HEK293T (cell line): ENCODE measurements around the gene AGK.

Experiments
- CTCF ChIA-PET: fragments of 350-600 bp; formaldehyde crosslinking; extraction: SDS; loops from one replicate; lab custom pipeline; 2021; ENCODE audit warnings: antibody characterized with exemption, inconsistent platforms; lab: Yijun Ruan, JAX
- POLR2A ChIA-PET: fragments of 350-600 bp; formaldehyde crosslinking; extraction: SDS; loops from one replicate; lab custom pipeline; 2020; ENCODE audit warnings: antibody characterized with exemption, inconsistent platforms; lab: Yijun Ruan, JAX
- DNase-seq: peaks from one replicate; pipeline ENCODE4 v3.0.0; 2012; ENCODE audit warnings: mixed read lengths; ENCODE audit errors: extremely low spot score
- ARNT ChIP-seq: fragments of 450-650 bp; IDR thresholded peaks from 2 replicates; pipeline ENCODE4 v1.6.1; 2017; ENCODE audit warnings: mild to moderate bottlenecking
- BHLHE40 ChIP-seq: fragments of 450-650 bp; IDR thresholded peaks from 2 replicates; pipeline ENCODE4 v1.6.1; 2016; ENCODE audit warnings: mild to moderate bottlenecking, moderate library complexity, borderline replicate concordance
- CTBP1 ChIP-seq: fragments of 450-650 bp; IDR thresholded peaks from 2 replicates; pipeline ENCODE4 v1.6.1; 2016; ENCODE audit warnings: borderline replicate concordance
- ELF4 ChIP-seq: fragments of 450-650 bp; IDR thresholded peaks from 2 replicates; pipeline ENCODE4 v1.6.1; 2017; ENCODE audit warnings: antibody characterized with exemption
- FOXA1 ChIP-seq: fragments of 450-650 bp; IDR thresholded peaks from 2 replicates; pipeline ENCODE4 v1.6.1; 2016; ENCODE audit warnings: mild to moderate bottlenecking
- FOXK2 ChIP-seq: fragments of 450-650 bp; IDR thresholded peaks from 2 replicates; pipeline ENCODE4 v1.6.1; 2016; ENCODE audit warnings: mild to moderate bottlenecking
- FOXM1 ChIP-seq: fragments of 450-650 bp; IDR thresholded peaks from 2 replicates; pipeline ENCODE4 v1.6.1; 2017; ENCODE audit warnings: mild to moderate bottlenecking, borderline replicate concordance
- HDGF ChIP-seq: fragments of 450-650 bp; IDR thresholded peaks from 2 replicates; pipeline ENCODE4 v1.6.1; 2017; ENCODE audit warnings: antibody characterized with exemption, borderline replicate concordance
- L3MBTL2 ChIP-seq: fragments of 450-650 bp; conservative IDR thresholded peaks from 2 replicates; pipeline ENCODE4 v1.6.1; 2016; ENCODE audit warnings: mild to moderate bottlenecking
- LEF1 ChIP-seq: fragments of 450-650 bp; IDR thresholded peaks from 2 replicates; pipeline ENCODE4 v1.6.1; 2017; ENCODE audit warnings: mild to moderate bottlenecking, borderline replicate concordance
- NFRKB ChIP-seq: fragments of 450-650 bp; IDR thresholded peaks from 2 replicates; pipeline ENCODE4 v1.6.1; 2016; ENCODE audit warnings: mild to moderate bottlenecking, moderate library complexity
- SP1 ChIP-seq: fragments of 450-650 bp; IDR thresholded peaks from 2 replicates; pipeline ENCODE4 v1.6.1; 2017
- SUZ12 ChIP-seq: fragments of 450-650 bp; IDR thresholded peaks from 2 replicates; pipeline ENCODE4 v1.6.1; 2016; ENCODE audit warnings: mild to moderate bottlenecking
- TARDBP ChIP-seq: fragments of 450-650 bp; IDR thresholded peaks from 2 replicates; pipeline ENCODE4 v1.6.1; 2016
- ZNF384 ChIP-seq: fragments of 450-650 bp; IDR thresholded peaks from 2 replicates; pipeline ENCODE4 v1.6.1; 2016
- TF ChIP-seq, protein P1 (sequence below): fragments of 450-650 bp; IDR thresholded peaks from 2 replicates; pipeline ENCODE4 v1.6.1; 2016

The AGK gene

DNA sequence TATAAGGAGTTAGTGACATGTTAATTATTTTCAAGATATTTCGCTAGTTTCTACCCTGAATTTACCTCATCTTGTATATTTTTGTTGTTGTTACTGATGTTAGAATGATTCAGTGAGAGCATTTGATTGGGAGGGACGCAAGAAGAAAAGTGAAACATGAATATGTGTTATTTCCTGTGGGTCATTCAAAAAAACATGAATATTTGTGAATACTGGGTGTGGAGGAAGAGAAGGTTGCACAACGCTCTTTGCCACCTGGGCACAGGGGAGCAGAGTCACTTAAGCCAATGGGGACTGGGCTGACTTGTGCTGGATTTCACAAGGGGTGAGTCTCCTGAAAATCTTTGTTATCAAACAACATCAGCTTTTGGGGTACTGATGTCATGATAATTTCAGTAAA lies 39.5 kb downstream of the AGK start:
- no peak for DNase-seq
- ChIA-PET CTCF (no interaction called here), POLR2A (no interaction called here)
- TF ChIP-seq L3MBTL2: no peak
- no peak for TF ChIP-seq SP1
- no peak for TF ChIP-seq ZNF384
- no peak for TF ChIP-seq ELF4
- no peak for TF ChIP-seq BHLHE40
- TF ChIP-seq FOXK2: no peak
- TF ChIP-seq ARNT: no peak
- TF ChIP-seq CTBP1: no peak
- TF ChIP-seq HDGF: no peak
- no peak for TF ChIP-seq LEF1
- TF ChIP-seq, protein P1, sequence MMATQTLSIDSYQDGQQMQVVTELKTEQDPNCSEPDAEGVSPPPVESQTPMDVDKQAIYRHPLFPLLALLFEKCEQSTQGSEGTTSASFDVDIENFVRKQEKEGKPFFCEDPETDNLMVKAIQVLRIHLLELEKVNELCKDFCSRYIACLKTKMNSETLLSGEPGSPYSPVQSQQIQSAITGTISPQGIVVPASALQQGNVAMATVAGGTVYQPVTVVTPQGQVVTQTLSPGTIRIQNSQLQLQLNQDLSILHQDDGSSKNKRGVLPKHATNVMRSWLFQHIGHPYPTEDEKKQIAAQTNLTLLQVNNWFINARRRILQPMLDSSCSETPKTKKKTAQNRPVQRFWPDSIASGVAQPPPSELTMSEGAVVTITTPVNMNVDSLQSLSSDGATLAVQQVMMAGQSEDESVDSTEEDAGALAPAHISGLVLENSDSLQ: no peak
- TF ChIP-seq FOXA1: no peak
- TF ChIP-seq SUZ12: no peak
- TF ChIP-seq FOXM1: no peak
- no peak for TF ChIP-seq TARDBP

DNA sequence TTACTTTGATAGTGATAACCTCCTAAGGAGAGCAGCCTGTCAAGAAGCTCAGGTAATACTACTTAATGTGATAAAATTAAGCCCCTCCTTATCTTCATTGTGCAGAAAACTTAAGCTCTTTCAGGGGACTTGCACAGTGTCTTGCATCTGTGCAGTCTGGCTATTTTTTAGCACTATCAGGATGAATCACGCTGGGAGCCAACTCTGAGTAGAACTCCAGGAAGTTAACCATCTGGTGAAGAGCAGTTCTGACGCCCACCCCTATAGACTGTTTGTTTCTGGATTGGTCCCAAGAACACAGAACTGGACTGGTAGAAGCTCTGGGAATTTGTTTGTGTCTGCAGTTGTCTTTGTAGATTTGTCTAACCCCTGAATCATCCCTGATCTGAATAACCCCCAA lies 41.9 kb downstream of the AGK start:
- no peak for DNase-seq
- POLR2A ChIA-PET: interaction anchor here (1.0 kb wide), 1 partner anchor 42 kb away, joined by 3 read pairs; the partner anchor contains the start of gene AGK
- CTCF ChIA-PET: interaction anchor here (1.5 kb wide), 1 partner anchor 9 kb away, joined by 4 read pairs; no protein-coding TSS in a partner anchor
- TF ChIP-seq BHLHE40 (no peak), HDGF (no peak), LEF1 (no peak), NFRKB (no peak), SP1 (no peak), SUZ12 (no peak), ZNF384 (no peak), FOXA1 (no peak), L3MBTL2 (no peak), FOXM1 (no peak), CTBP1 (no peak), ARNT (no peak), ELF4 (no peak), FOXK2 (no peak), TARDBP (no peak)
- TF ChIP-seq, protein P1: no peak

DNA sequence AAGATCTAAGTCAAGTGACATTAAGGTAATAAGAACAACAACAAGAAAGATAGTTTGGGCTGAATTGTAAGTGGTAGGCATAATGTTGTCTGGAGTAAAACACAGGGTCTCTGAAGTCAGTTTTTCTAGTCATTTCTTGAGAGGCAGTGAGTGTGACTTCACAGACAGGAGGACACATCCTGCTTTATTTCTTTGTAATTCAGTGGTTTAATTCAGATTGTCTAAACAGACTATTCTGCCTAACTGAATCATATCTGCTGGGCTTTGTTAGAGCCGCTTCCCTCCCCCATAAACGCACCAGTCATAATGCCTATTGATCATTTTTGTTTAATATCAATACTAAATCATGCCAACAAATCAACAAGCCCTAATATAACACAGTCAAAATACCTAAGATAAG lies 46.8 kb downstream of the AGK start:
- TF ChIP-seq FOXK2 (no peak), LEF1 (no peak), FOXA1 (no peak), FOXM1 (no peak), ZNF384 (no peak), ELF4 (no peak), ARNT (no peak), TARDBP (no peak), CTBP1 (no peak), SP1 (no peak), HDGF (no peak), SUZ12 (no peak), BHLHE40 (no peak)
- TF ChIP-seq, protein P1: no peak
- ChIA-PET CTCF (no interaction called here), POLR2A (no interaction called here)
- no peak for DNase-seq

DNA sequence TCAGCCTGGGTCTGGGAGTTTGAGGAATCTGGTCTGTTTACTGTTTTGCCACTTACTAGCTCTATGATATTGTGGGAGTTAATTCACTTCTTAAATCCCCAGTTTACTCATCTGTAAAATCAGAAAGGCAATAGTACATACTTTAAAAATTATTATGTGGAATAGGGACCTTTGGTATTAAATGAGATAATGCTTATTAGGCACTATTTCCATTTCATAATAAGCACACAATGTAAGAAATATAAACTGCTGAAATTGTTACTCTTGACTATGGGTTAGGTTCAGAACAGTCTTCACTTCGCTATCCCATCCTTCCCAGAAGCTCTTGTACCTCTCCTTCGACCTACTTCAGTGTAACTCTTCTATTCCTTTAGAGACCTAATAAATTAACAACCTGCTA lies 47.2 kb downstream of the AGK start:
- DNase-seq: no peak
- TF ChIP-seq FOXK2 (no peak), FOXM1 (no peak), CTBP1 (no peak), ELF4 (no peak), HDGF (no peak), ARNT (no peak), NFRKB (no peak), FOXA1 (no peak), SUZ12 (no peak), L3MBTL2 (no peak), ZNF384 (no peak), BHLHE40 (no peak), SP1 (no peak), LEF1 (no peak), TARDBP (no peak)
- TF ChIP-seq, protein P1: no peak
- ChIA-PET POLR2A (no interaction called here), CTCF (no interaction called here)

DNA sequence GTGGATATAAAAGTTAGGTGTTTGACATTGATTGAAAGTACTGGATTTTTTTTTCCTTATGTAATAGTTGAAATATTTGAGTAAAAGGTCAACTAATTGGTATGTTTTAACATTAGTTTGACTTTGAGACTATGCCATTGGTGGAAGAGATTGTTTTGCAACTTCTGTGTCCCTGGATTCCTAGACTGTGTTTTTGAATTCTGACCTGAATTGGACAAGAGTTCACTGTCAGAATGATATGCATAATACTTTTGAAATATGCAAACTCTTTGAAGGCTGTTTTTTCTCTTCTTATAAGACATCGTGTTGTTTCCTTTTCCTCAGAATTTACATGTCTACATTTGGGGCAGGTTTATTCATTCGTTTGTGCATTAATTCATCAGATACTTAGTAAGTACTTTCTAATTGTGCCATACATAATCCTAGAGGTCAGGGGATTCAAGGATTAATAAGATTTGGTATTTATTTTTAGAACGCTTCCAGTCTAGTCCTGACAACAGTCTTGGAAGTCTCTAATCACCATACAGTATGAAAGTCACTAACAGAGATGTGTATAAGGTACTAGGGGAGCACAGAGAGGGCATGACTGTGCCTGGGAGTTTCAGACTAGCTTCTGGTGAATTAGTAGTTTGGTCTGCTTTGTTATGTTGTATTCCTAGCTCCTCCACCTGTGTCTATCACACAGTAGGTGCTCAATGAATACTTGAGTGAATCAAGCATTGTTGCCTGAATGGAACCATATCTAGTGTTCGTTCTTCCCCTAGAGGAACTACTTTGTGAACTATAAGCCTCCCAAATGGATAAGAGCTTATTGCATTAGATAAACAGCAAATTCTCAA lies 49.2 kb downstream of the AGK start:
- no peak for DNase-seq
- ChIA-PET CTCF (no interaction called here), POLR2A (no interaction called here)
- TF ChIP-seq ARNT: no peak
- TF ChIP-seq SUZ12: no peak
- no peak for TF ChIP-seq NFRKB
- no peak for TF ChIP-seq HDGF
- TF ChIP-seq SP1: no peak
- TF ChIP-seq LEF1: no peak
- TF ChIP-seq TARDBP: no peak
- TF ChIP-seq FOXM1: no peak
- TF ChIP-seq BHLHE40: no peak
